HG03097 (cell line): ENCODE measurements around the gene CD79A.
A peak's percentile ranks its signal among the peaks of the same experiment; 100 is the strongest.
"Not testable (repeated sequence)": the region's sequence is repeated elsewhere in the genome, so short reads cannot be mapped to it uniquely, and the experiment has no call there.

Experiments
- ATAC-seq: cut with Tn5 transposase; IDR thresholded peaks from one replicate; pipeline ENCODE4 v1.9.1; 2021; ENCODE audit not compliant: unreplicated experiment, low FRiP score

CD79A gene

GRCh38 chr19:41862445-41862986 lies 14.6 kb upstream of the CD79A start:
- ATAC-seq, result no peak

GRCh38 chr19:41863209-41863931 lies 13.7 kb upstream of the CD79A start:
- no peak for ATAC-seq

GRCh38 chr19:41864374-41864773 lies 12.7 kb upstream of the CD79A start:
- no peak for ATAC-seq

- no peak for ATAC-seq
Observed at GRCh38 chr19:41866284-41866683, 10.8 kb upstream of the CD79A start.

GRCh38 chr19:41868120-41868988 lies 8.7 kb upstream of the CD79A start:
- ATAC-seq, result no peak

GRCh38 chr19:41868989-41869300 lies 8.1 kb upstream of the CD79A start:
- no peak for ATAC-seq

- no peak for ATAC-seq
Observed at GRCh38 chr19:41869374-41869955, 7.6 kb upstream of the CD79A start.

GRCh38 chr19:41870401-41870873 lies 6.6 kb upstream of the CD79A start:
- no peak for ATAC-seq

GRCh38 chr19:41871573-41872383 lies 5.3 kb upstream of the CD79A start:
- peak; percentile 35 for ATAC-seq

- ATAC-seq, result no peak
Observed at GRCh38 chr19:41872384-41872774, 4.7 kb upstream of the CD79A start.

- ATAC-seq, result no peak
Observed at GRCh38 chr19:41872775-41873647, 4.1 kb upstream of the CD79A start.

GRCh38 chr19:41875973-41876372 lies 1.1 kb upstream of the CD79A start:
- not testable (repeated sequence) for ATAC-seq

GRCh38 chr19:41877916-41878905 lies 1.1 kb downstream of the CD79A start:
- no peak for ATAC-seq

- ATAC-seq, result no peak
Observed at GRCh38 chr19:41879080-41879479, 2.0 kb downstream of the CD79A start.

- ATAC-seq, result no peak
Observed at GRCh38 chr19:41879670-41880328, 2.7 kb downstream of the CD79A start.

GRCh38 chr19:41880329-41880708 lies 3.2 kb downstream of the CD79A start:
- no peak for ATAC-seq

GRCh38 chr19:41882568-41883462 lies 5.7 kb downstream of the CD79A start, which contains the start of gene ARHGEF1:
Gene ARHGEF1 (plus strand): TSS chr19:41883184. CDS start chr19:41888083, 4,899 bp downstream.
- ATAC-seq, result no peak
